ENCODE measurements around the gene MGRN1. TPM values are rescaled to one million over a fixed set of nuclear protein-coding genes. Genes with fewer than 3 reads are reported as not detected.

The MGRN1 gene
- total and polyA plus RNA-seq, 2 of the 13 experiments (the other 11 are each of a cell fraction or from before 2014, with no cell fraction given), result 11.9 to 12.6 TPM

- ATAC-seq, result no peak
- Histone ChIP-seq H3K27ac (ENCODE audit: extremely low read length, insufficient read depth, low read length) (peak overlapping the region; percentile 97), H3K9me3 (ENCODE audit: low read length) (no peaks in the 10 kb centered on the region), H4K20me1 (ENCODE audit: insufficient read depth, low read length) (no peaks in the 10 kb centered on the region), H3K4me3 (replicated peaks in 1 of 3; ENCODE audit: insufficient read depth in 1 of 3, low read depth in 2 of 3, low read length in 3 of 3) (peak overlapping the region in 1 of 3 experiments; percentile 65; a peak in 3 of 6 replicates), H3K4me2 (ENCODE audit: low read depth, low read length) (peak overlapping the region; percentile 92), H3K9ac (ENCODE audit: insufficient read depth, low read depth, low read length) (peak overlapping the region; percentile 77), H3K27me3 (ENCODE audit: control insufficient read depth in 1 of 2, insufficient read depth in 2 of 2, low read length in 2 of 2) (no peaks in the 10 kb centered on the region; a peak in 1 of 5 replicates), H3K36me3 (replicated peaks in 1 of 2; ENCODE audit: control insufficient read depth in 1 of 2, insufficient read depth in 2 of 2, low read length in 2 of 2) (peaks cover 12 to 25% of the 10 kb centered on the region in 2 experiments), H2AFZ (ENCODE audit: low read length) (no peak overlapping the region), H3K4me1 (ENCODE audit: insufficient read depth, low read length) (peaks cover 88% of the 10 kb centered on the region), H3K79me2 (ENCODE audit: insufficient read depth, low read length) (peaks cover 6% of the 10 kb centered on the region)
- in situ Hi-C loops (cut with HindIII; ENCODE audit: extremely low pct_ligation_motif_present, low pct_unique_long_range_greater_than_20kb) (loop anchor here (5.0 kb wide), 1 partner anchor 46 kb away; no protein-coding TSS in a partner anchor), intact Hi-C loops (cut with micrococcal nuclease; ENCODE audit: unreplicated experiment) (no loop called here)
- no peak for FAIRE-seq
- WGBS (ENCODE audit: low lambda C conversion rate), result 0% methylated on average over 4 of the region's 5 CpGs
- ChIA-PET CTCF (ENCODE audit: low intra/inter-chr PET ratio, low total read pairs) (no interaction called here), POLR2A (interaction anchor here (1.0 to 2.9 kb wide), 8 partner anchors 9 to 105 kb away, joined by 3 to 39 read pairs (median 6); partner anchors contain the start of gene MGRN1)
- DNase-seq (ENCODE audit: low spot score), result no peak
- no TSS peak for BruUV-seq (replicated peaks)
- TF ChIP-seq ZNF879 (CRISPR knock-in tag; IDR thresholded peaks at IDR 0.05) (0 out of 2 replicates have a peak, but pooled peaks have one; percentile 19), ZNF550 (CRISPR knock-in tag; IDR thresholded peaks at IDR 0.05; ENCODE audit: borderline replicate concordance) (no peak), ZNF546 (CRISPR knock-in tag; conservative IDR thresholded peaks at IDR 0.05) (0 out of 2 replicates have a peak, but pooled peaks have one; percentile 27), MEIS1 (CRISPR knock-in tag; IDR thresholded peaks at IDR 0.05; ENCODE audit: borderline replicate concordance) (no peak), MTERF4 (CRISPR knock-in tag; IDR thresholded peaks at IDR 0.05) (no peak), PAX8 (CRISPR knock-in tag; IDR thresholded peaks at IDR 0.05; ENCODE audit: borderline replicate concordance) (0 out of 2 replicates have a peak, but pooled peaks have one; percentile 5), ZNF652 (CRISPR knock-in tag; IDR thresholded peaks at IDR 0.05; ENCODE audit: borderline replicate concordance, low read depth) (no peak), NFKBIZ (CRISPR knock-in tag; IDR thresholded peaks at IDR 0.05) (no peak), KLF16 (CRISPR knock-in tag; IDR thresholded peaks at IDR 0.05) (no peak)
These were observed 38.8 kb downstream of the MGRN1 start for GRCh38 chr16:4663465-4663776.

All from HepG2 (cell line).